C4-2B (cell line): Measurements from ENCODE around the gene NT5C.

ENCODE experiments used
- ZFX ChIP-seq: fragments of 450-650 bp; IDR thresholded peaks from 2 replicates; pipeline ENCODE4 v1.6.1; 2017
- TF ChIP-seq, protein P1 (sequence below): fragments of 450-650 bp; conservative IDR thresholded peaks from 2 replicates; pipeline ENCODE4 v1.5.1; 2017; ENCODE audit warnings: mild to moderate bottlenecking

DNA sequence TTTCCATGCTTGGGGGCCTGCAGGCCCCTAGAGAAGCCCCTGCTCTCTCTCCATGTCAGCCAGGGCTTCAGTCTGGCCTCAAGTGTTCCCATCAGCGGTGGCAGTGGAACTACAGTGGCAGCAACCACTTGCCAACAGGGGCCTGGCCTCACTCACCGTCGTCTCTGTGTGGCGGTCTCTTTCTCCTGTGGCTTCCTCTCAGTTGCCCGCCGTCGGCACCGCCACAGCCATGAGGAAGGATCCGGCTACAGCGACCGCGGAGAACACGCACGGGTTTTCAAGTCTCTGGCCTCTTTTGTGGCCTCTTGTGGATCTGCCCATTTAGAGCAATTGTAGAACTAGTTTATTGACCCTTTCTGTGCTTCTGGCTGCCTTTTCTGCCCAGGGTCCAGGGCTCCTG is 13.2 kb downstream of the NT5C start:
- TF ChIP-seq, protein P1, sequence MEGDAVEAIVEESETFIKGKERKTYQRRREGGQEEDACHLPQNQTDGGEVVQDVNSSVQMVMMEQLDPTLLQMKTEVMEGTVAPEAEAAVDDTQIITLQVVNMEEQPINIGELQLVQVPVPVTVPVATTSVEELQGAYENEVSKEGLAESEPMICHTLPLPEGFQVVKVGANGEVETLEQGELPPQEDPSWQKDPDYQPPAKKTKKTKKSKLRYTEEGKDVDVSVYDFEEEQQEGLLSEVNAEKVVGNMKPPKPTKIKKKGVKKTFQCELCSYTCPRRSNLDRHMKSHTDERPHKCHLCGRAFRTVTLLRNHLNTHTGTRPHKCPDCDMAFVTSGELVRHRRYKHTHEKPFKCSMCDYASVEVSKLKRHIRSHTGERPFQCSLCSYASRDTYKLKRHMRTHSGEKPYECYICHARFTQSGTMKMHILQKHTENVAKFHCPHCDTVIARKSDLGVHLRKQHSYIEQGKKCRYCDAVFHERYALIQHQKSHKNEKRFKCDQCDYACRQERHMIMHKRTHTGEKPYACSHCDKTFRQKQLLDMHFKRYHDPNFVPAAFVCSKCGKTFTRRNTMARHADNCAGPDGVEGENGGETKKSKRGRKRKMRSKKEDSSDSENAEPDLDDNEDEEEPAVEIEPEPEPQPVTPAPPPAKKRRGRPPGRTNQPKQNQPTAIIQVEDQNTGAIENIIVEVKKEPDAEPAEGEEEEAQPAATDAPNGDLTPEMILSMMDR: no peak
- no peak for TF ChIP-seq ZFX
